GM23338 (cell line): Measurements from ENCODE around the gene CRTC1. TPM values are rescaled to one million over a fixed set of nuclear protein-coding genes. Genes with fewer than 3 reads are reported as not detected.

ENCODE experiments used
- ATAC-seq: fragments of 200-7000 bp; cut with Tn5 transposase; 3 replicates; pipeline ENCODE4 v1.9.1; 2020
- DNase-seq: peaks from one replicate; pipeline ENCODE4 v3.0.0-alpha.2; 2015; ENCODE audit warnings: low spot score
- H2AFZ ChIP-seq: fragments of 200-600 bp; sonication (generic); 2 replicates; pipeline ENCODE4 v1.8.0; 2016; ENCODE audit warnings: antibody characterized with exemption, mild to moderate bottlenecking, moderate library complexity
- H3F3A ChIP-seq: fragments of 200-600 bp; sonication (generic); replicated peaks from 2 replicates; pipeline ENCODE4 v1.8.0; 2017; ENCODE audit warnings: antibody characterized with exemption, mixed run types, low read depth
- H3K27ac ChIP-seq: fragments of 200-600 bp; sonication (generic); 2 replicates; pipeline ENCODE4 v1.6.1; 2016; ENCODE audit warnings: low read depth
- H3K27me3 ChIP-seq: fragments of 200-600 bp; sonication (generic); 2 replicates; pipeline ENCODE4 v1.8.0; 2016; ENCODE audit warnings: mild to moderate bottlenecking, mixed run types, moderate library complexity; ENCODE audit not compliant: insufficient read depth
- H3K36me3 ChIP-seq: fragments of 200-600 bp; sonication (generic); 2 replicates; pipeline ENCODE4 v1.8.0; 2016; ENCODE audit warnings: mild to moderate bottlenecking; ENCODE audit not compliant: insufficient read depth
- H3K4me1 ChIP-seq: fragments of 200-600 bp; sonication (generic); 2 replicates; pipeline ENCODE4 v1.8.0; 2016; ENCODE audit warnings: mild to moderate bottlenecking, moderate library complexity; ENCODE audit not compliant: insufficient read depth
- H3K4me2 ChIP-seq: fragments of 200-600 bp; sonication (generic); 2 replicates; pipeline ENCODE4 v1.7.1; 2017; ENCODE audit warnings: mixed run types
- H3K4me3 ChIP-seq: fragments of 200-600 bp; sonication (generic); 2 replicates; pipeline ENCODE4 v1.6.1; 2016; ENCODE audit warnings: mixed run types
- H3K79me2 ChIP-seq: fragments of 200-600 bp; sonication (generic); replicated peaks from 2 replicates; pipeline ENCODE4 v1.8.0; 2017; ENCODE audit warnings: mild to moderate bottlenecking; ENCODE audit not compliant: insufficient read depth
- H3K9me2 ChIP-seq: fragments of 200-600 bp; sonication (generic); 2 replicates; pipeline ENCODE4 v1.8.0; 2017; ENCODE audit not compliant: insufficient read depth
- H4K20me1 ChIP-seq: fragments of 200-600 bp; sonication (generic); replicated peaks from 2 replicates; pipeline ENCODE4 v1.8.0; 2017; ENCODE audit warnings: mild to moderate bottlenecking; ENCODE audit not compliant: insufficient read depth
- H3K27ac Mint-ChIP-seq: 2 replicates; pipeline ENCODE4 v1.8.0; 2020; ENCODE audit warnings: inconsistent platforms, mild to moderate bottlenecking, moderate library complexity, mixed read lengths
- H3K27me3 Mint-ChIP-seq: 3 replicates; pipeline ENCODE4 v1.8.0; 2022; ENCODE audit warnings: low read depth, mild to moderate bottlenecking, moderate library complexity, mixed read lengths, inconsistent platforms; ENCODE audit not compliant: insufficient read depth, poor library complexity
- H3K36me3 Mint-ChIP-seq: 3 replicates; pipeline ENCODE4 v1.8.0; 2021; ENCODE audit warnings: low read depth, mild to moderate bottlenecking, inconsistent platforms, moderate library complexity, mixed read lengths
- H3K4me1 Mint-ChIP-seq: 3 replicates; pipeline ENCODE4 v1.8.0; 2020; ENCODE audit warnings: mild to moderate bottlenecking, inconsistent platforms, mixed read lengths
- H3K4me3 Mint-ChIP-seq: 3 replicates; pipeline ENCODE4 v1.8.0; 2021; ENCODE audit warnings: moderate library complexity, mild to moderate bottlenecking, inconsistent platforms, mixed read lengths
- H3K9me3 Mint-ChIP-seq: 3 replicates; pipeline ENCODE4 v1.8.0; 2020; ENCODE audit warnings: moderate library complexity, mild to moderate bottlenecking, inconsistent platforms, mixed read lengths
- EZH2phosphoT487 ChIP-seq: fragments of 200-600 bp; sonication (generic); IDR thresholded peaks from one replicate; pipeline ENCODE4 v1.8.1; 2018; ENCODE audit warnings: antibody characterized with exemption; ENCODE audit not compliant: unreplicated experiment
- NANOG ChIP-seq: IDR thresholded peaks from 2 replicates; pipeline ENCODE4 v1.6.1; 2016; ENCODE audit warnings: antibody characterized with exemption, borderline replicate concordance
- ZNF114 ChIP-seq: fragments of 250-450 bp; sonication (Bioruptor Pico); IDR thresholded peaks from 2 replicates; pipeline ENCODE4 v1.5.0; 2020; ENCODE audit warnings: mild to moderate bottlenecking, moderate library complexity
- polyA plus RNA-seq: library from polyadenylated mRNA; unstranded; fragments of >200 nt; fragmentation: Nextera tagmentation; extraction: Ambion mirVana; gene quantifications from 2 replicates; pipeline ENCODE4 v1.2.1, GENCODE V29; 2016
- total RNA-seq: library from RNA; depleted of rRNA; stranded (reverse); fragments of >200 nt; shearing (Covaris generic); gene quantifications from 2 replicates; pipeline ENCODE4 v1.2.3, GENCODE V29; 2014
- TF ChIP-seq, protein P1 (sequence below), 2 experiments: fragments of 200-600 bp in 1 of 2; sonication (generic) in 1 of 2; conservative IDR thresholded peaks; 2 replicates each; pipeline versions ENCODE4 v1.5.1 to v1.6.1; 2016 to 2017; ENCODE audit warnings: antibody characterized with exemption in 2 of 2, low read depth in 2 of 2, mild to moderate bottlenecking in 2 of 2, moderate library complexity in 1 of 2
- TF ChIP-seq, protein P2 (sequence below): fragments of 250-450 bp; sonication (Bioruptor Pico); IDR thresholded peaks from 2 replicates; pipeline ENCODE4 v1.5.0; 2020; ENCODE audit warnings: mild to moderate bottlenecking, moderate library complexity

Gene CRTC1
- total and polyA plus RNA-seq, 2 experiments from 2014 or later, result 5.4 to 8.4 TPM

DNA sequence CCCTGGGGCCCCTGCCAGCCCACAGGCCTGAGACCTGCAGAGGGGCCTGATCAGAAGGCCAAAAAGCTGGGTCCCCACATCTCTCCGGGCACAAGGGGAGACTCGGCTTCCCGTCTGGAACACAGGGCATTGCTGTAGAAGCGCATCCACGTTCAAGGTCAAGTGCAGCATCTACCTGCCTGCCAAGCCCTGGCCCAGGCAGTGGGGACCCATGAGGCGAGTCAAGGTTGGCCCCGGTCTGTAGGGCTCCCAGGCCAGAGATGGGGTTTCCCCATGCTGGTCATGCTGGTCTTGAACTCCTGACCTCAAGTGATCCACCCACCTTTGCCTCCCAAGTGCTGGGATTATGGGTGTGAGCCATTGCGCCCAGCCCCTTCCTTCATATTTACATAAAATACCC, 121.2 kb downstream of the CRTC1 start:
- no peaks in the 10 kb centered on the region for H3K9me2 ChIP-seq
- H3F3A ChIP-seq, result no peaks in the 10 kb centered on the region
- H3K4me2 ChIP-seq, result no peak overlapping the region
- H3K4me3 ChIP-seq, result no peak overlapping the region
- no peaks in the 10 kb centered on the region for H3K79me2 ChIP-seq
- H2AFZ ChIP-seq, result no peak overlapping the region
- H3K27ac Mint-ChIP-seq, result no peak overlapping the region
- ATAC-seq (no peak), DNase-seq (no peak)
- no peaks in the 10 kb centered on the region for H3K36me3 Mint-ChIP-seq
- H4K20me1 ChIP-seq, result no peaks in the 10 kb centered on the region
- H3K4me1 Mint-ChIP-seq, result no peaks in the 10 kb centered on the region
- TF ChIP-seq EZH2phosphoT487, result no peak
- TF ChIP-seq, protein P1, sequence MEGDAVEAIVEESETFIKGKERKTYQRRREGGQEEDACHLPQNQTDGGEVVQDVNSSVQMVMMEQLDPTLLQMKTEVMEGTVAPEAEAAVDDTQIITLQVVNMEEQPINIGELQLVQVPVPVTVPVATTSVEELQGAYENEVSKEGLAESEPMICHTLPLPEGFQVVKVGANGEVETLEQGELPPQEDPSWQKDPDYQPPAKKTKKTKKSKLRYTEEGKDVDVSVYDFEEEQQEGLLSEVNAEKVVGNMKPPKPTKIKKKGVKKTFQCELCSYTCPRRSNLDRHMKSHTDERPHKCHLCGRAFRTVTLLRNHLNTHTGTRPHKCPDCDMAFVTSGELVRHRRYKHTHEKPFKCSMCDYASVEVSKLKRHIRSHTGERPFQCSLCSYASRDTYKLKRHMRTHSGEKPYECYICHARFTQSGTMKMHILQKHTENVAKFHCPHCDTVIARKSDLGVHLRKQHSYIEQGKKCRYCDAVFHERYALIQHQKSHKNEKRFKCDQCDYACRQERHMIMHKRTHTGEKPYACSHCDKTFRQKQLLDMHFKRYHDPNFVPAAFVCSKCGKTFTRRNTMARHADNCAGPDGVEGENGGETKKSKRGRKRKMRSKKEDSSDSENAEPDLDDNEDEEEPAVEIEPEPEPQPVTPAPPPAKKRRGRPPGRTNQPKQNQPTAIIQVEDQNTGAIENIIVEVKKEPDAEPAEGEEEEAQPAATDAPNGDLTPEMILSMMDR (conservative IDR thresholded peaks at IDR 0.05; ENCODE audit: low read depth in 2 of 2), result no peak
- TF ChIP-seq, protein P2, sequence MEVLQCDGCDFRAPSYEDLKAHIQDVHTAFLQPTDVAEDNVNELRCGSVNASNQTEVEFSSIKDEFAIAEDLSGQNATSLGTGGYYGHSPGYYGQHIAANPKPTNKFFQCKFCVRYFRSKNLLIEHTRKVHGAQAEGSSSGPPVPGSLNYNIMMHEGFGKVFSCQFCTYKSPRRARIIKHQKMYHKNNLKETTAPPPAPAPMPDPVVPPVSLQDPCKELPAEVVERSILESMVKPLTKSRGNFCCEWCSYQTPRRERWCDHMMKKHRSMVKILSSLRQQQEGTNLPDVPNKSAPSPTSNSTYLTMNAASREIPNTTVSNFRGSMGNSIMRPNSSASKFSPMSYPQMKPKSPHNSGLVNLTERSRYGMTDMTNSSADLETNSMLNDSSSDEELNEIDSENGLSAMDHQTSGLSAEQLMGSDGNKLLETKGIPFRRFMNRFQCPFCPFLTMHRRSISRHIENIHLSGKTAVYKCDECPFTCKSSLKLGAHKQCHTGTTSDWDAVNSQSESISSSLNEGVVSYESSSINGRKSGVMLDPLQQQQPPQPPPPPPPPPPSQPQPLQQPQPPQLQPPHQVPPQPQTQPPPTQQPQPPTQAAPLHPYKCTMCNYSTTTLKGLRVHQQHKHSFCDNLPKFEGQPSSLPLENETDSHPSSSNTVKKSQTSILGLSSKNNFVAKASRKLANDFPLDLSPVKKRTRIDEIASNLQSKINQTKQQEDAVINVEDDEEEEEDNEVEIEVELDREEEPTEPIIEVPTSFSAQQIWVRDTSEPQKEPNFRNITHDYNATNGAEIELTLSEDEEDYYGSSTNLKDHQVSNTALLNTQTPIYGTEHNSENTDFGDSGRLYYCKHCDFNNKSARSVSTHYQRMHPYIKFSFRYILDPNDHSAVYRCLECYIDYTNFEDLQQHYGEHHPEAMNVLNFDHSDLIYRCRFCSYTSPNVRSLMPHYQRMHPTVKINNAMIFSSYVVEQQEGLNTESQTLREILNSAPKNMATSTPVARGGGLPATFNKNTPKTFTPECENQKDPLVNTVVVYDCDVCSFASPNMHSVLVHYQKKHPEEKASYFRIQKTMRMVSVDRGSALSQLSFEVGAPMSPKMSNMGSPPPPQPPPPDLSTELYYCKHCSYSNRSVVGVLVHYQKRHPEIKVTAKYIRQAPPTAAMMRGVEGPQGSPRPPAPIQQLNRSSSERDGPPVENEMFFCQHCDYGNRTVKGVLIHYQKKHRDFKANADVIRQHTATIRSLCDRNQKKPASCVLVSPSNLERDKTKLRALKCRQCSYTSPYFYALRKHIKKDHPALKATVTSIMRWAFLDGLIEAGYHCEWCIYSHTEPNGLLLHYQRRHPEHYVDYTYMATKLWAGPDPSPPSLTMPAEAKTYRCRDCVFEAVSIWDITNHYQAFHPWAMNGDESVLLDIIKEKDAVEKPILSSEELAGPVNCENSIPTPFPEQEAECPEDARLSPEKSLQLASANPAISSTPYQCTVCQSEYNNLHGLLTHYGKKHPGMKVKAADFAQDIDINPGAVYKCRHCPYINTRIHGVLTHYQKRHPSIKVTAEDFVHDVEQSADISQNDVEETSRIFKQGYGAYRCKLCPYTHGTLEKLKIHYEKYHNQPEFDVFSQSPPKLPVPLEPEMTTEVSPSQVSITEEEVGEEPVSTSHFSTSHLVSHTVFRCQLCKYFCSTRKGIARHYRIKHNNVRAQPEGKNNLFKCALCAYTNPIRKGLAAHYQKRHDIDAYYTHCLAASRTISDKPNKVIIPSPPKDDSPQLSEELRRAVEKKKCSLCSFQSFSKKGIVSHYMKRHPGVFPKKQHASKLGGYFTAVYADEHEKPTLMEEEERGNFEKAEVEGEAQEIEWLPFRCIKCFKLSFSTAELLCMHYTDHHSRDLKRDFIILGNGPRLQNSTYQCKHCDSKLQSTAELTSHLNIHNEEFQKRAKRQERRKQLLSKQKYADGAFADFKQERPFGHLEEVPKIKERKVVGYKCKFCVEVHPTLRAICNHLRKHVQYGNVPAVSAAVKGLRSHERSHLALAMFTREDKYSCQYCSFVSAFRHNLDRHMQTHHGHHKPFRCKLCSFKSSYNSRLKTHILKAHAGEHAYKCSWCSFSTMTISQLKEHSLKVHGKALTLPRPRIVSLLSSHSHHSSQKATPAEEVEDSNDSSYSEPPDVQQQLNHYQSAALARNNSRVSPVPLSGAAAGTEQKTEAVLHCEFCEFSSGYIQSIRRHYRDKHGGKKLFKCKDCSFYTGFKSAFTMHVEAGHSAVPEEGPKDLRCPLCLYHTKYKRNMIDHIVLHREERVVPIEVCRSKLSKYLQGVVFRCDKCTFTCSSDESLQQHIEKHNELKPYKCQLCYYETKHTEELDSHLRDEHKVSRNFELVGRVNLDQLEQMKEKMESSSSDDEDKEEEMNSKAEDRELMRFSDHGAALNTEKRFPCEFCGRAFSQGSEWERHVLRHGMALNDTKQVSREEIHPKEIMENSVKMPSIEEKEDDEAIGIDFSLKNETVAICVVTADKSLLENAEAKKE, result no peak
- TF ChIP-seq NANOG, result no peak
- no peak for TF ChIP-seq ZNF114 (CRISPR knock-in tag)
- H3K4me3 Mint-ChIP-seq, result no peak overlapping the region
- H3K27ac ChIP-seq, result no peak overlapping the region
- H3K27me3 ChIP-seq, result peaks cover 40% of the 10 kb centered on the region
- H3K27me3 Mint-ChIP-seq, result peaks cover 30% of the 10 kb centered on the region
- H3K4me1 ChIP-seq, result no peaks in the 10 kb centered on the region
- H3K9me3 Mint-ChIP-seq, result peaks cover 3% of the 10 kb centered on the region; the same call in 2 of the 3 replicates
- H3K36me3 ChIP-seq, result no peaks in the 10 kb centered on the region
